ENCODE results near the gene THAP11.

GRCh38 chr16:67878232-67878631, 36.1 kb downstream of the THAP11 start:
- TF ChIP-seq TAF1 (IDR thresholded peaks at IDR 0.05; ENCODE audit: low read depth, low read length) (no peak), POLR2AphosphoS5 (IDR thresholded peaks at IDR 0.05; ENCODE audit: low read depth, low read length) (no peak), POLR2A (IDR thresholded peaks at IDR 0.05; ENCODE audit: low read depth, low read length) (no peak), SPI1 (IDR thresholded peaks at IDR 0.05; ENCODE audit: low read depth, low read length) (no peak), POU2F2 (IDR thresholded peaks at IDR 0.05; ENCODE audit: low read depth, low read length) (no peak), PAX5 (IDR thresholded peaks at IDR 0.05; ENCODE audit: insufficient read depth, low read length, severe bottlenecking) (no peak)
